Stimulated activated CD8-positive, alpha-beta memory T cell treated with anti-CD3 and anti-CD28 coated beads, Interleukin-7, amount 100 ng/mL, for 48 hours (primary cell): ENCODE results near the gene INTS11.

Source experiments
- DNase-seq, 2 donors: peaks; one replicate each; pipeline ENCODE4 v3.0.0-alpha.2; 2020; ENCODE audit warnings: low read depth in 1 of 2; ENCODE audit errors: extremely low read depth in 1 of 2

Gene INTS11

DNA sequence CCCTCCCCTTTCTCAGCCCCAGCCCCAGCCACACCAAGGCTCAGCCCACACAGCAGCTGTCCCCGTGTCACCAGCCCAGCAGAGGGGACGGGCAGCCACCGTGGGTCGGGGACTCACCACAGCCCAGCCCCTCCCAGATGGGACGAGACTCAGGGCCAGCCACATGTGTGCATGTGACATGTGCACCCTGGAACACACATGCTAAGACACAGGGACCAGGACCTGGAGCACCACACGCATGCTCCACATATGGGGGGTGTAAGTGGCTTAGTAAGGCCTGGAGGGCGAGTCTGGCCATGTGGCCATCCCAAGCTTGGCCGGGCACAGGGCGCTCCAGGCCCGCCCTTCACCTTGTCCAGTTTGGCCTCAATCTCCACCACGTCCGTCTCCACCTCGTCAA is 20.7 kb downstream of the INTS11 start:
- DNase-seq: no peak

GRCh38 chr1:1302951-1303509 is 21.4 kb downstream of the INTS11 start:
- DNase-seq: no peak

DNA sequence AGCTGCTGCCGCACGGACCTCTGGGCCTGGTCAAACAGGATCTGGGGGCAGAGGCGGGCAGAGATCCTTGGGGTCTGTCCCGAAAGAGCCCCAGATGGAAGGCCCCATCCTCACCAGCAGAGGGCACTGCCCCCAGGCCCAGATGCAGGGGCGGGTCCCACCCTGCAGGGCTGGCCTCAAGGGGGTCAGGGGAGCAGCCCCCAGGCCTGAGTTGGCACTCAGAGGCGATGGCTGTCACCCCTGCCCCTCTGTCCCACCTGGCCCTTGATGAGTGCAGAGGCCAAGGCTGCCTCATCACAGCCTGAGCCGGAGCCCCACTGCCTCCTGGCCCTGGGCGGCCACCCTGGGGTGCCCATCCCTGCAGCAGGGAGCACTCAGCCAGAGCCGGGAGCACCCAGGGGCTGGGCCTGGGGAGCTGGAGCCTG is 22.4 kb downstream of the INTS11 start:
- DNase-seq: no peak

GRCh38 chr1:1300352-1300739 is 24.1 kb downstream of the INTS11 start:
- no peak for DNase-seq

GRCh38 chr1:1299686-1300351 is 24.6 kb downstream of the INTS11 start:
- DNase-seq: no peak

DNA sequence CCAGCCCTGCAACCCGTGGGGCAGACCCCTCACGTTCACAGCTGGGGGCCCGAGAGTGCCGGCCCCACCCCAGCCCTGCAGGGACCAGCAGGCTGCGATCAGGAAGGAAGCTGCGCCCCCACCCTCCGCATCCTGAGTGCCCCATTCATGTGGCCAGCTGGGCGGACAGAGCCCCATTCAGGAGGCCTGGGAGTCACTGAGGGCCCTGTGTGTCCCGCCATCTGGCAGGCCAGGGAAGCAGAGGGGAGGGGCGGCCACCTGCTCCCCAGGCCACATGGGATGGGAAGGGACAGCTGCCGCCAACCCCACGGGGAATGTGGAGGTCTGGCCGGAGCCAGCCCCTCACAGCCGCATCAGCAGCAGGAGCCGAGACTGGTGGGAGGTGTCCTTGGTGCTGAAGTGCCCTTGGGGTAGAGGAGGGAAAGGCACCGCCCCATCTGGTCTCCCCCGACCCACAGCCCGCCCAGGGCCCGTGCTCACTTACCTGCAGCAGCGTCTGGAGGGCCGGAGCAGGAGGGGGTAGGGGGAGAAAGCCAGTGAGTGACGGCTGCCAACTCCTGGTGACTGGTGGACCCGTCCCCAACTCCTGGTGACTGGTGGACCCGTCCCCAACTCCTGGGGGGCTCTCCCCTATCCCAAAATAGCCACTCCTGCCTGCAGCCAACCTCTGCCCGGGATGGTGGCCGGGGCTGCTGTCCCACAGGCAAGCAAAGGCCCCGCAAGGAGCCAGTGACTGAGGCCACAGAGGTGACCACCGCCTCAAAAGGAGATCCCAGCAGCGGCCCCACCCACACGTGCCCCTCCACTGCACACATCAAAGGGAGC is 25.4 kb downstream of the INTS11 start:
- DNase-seq: no peak

GRCh38 chr1:1297802-1298424 is 26.5 kb downstream of the INTS11 start:
- no peak for DNase-seq

DNA sequence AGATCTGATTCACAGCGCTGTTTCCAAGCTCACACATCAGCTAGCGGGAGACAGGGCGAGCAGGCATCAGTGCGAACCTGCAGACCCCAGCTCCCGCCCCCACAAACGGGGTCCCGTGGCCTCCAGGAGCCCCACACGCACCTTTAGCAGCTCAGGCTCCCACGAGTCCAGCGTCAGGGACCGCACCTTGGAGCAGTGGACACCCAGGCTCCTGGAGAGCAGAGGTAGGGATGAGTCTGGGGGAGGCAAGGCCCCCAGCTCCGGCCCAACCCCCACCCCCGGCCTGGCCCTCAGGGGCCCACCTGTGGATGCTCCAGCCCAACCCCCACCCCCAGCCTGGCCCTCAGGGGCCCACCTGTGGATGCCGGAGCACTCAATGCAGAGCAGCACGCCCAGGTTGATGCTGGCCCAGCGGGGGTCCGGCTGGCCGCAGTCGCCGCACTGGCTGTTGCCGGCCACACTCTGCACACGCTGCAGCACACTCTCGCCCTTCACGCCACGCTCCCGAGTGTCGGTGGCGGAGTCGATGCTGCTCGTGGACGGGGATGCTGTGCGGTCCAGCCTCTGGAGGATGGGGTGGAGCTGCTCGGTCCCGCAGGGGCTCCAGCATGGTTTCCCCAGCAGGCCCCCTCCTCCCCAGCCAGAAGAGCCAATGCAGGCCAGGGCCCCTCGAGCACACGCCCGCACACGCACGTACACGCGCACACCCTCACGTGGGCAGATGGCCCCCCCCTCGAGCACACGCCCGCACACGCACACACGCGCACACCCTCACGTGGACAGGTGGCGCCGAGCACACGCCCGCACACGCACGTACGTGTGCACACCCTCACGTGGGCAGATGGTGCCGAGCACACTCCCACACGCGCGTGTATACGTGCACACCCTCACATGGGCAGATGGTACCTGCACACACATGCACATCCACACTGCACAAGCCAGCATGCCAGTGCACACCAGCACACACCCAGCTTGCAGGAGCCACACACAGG is 28.1 kb downstream of the INTS11 start:
- DNase-seq: no peak

DNA sequence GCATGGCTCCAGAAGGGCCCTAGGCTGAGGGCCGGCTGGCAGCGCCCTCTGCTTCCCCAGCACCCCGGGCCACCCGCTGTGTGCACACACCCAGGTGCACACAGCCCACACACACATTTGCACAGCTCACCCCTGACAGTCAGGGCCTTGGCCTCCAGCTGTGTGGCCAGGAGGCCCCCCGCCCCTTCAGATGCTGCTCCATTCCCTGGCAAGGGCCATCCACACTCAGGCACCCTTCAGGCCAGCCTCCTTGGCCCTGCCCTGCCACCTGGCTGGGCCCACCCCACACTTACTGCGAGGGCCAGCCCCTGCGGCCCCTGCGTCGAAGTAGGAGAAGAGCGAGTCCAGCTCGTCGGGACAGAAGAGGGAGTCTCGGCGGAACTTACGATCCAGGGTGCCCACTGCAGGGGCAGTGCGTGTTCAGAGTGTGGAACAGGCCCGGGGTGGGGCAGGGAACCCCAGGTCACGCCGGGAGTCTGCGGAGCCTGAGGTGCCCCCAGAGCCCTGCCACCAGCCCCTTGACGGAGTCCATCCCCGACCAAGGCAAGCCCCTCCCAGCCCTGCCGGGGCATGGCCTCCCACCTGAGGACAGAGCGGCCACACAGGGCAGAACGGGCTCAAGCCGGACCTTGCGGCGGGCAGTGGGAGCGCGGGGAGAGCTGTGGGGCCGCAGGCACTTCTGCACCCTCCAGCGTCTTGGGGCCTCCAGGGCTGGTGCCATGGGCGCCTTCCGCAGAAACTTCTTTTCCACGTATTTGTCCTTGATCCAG is 29.1 kb downstream of the INTS11 start:
- DNase-seq: no peak

- no peak for DNase-seq
Measured at GRCh38 chr1:1294250-1294890, 30.1 kb downstream of the INTS11 start.

- DNase-seq: no peak
Measured at GRCh38 chr1:1293263-1294249, 30.9 kb downstream of the INTS11 start.

DNA sequence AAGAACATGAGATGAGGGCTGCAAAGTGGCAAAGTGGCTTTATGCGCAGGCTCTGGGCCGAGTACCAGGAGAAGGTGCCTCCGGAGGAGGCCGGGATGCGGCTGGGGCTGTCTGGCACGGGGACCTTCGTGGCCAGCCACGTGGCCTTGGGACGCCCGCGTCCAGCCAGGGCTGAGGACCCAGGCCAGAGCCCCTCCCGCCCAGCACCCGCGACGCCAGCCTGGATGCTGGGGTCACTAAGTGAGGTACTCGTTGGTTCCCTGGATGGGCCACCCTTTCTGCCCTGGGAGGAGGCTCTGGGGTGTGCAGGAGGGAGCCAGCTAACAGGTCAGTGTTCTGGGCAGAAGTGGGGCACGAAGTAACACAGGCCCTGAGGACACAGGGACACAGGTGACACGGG is 31.6 kb downstream of the INTS11 start:
- no peak for DNase-seq

- no peak for DNase-seq
Measured at GRCh38 chr1:1292442-1292779, 32.0 kb downstream of the INTS11 start.

- DNase-seq: no peak
Measured at GRCh38 chr1:1291548-1292441, 32.7 kb downstream of the INTS11 start.

- DNase-seq: no peak
Measured at GRCh38 chr1:1291023-1291528, 33.4 kb downstream of the INTS11 start.

GRCh38 chr1:1290238-1290731 is 34.2 kb downstream of the INTS11 start:
- no peak for DNase-seq
